Upper lobe of right lung (tissue), 1 donor: ENCODE results near the gene SLC22A5. TPM values are rescaled to one million over a fixed set of nuclear protein-coding genes. Genes with fewer than 3 reads are reported as not detected.
A peak's percentile ranks its signal among the peaks of the same experiment; 100 is the strongest.

Experiments used
- ATAC-seq: fragments of 200-7000 bp; cut with Tn5 transposase; one replicate; pipeline ENCODE4 v1.9.1; 2020; ENCODE audit warnings: mild to moderate bottlenecking, moderate library complexity
- DNase-seq: peaks from one replicate; pipeline ENCODE4 v3.0.0-alpha.2; 2020
- H3K27ac ChIP-seq: fragments of 200-600 bp; one replicate; pipeline ENCODE4 v1.8.0; 2022
- H3K27me3 ChIP-seq: fragments of 200-600 bp; one replicate; pipeline ENCODE4 v1.8.0; 2022; ENCODE audit warnings: mild to moderate bottlenecking
- H3K36me3 ChIP-seq: fragments of 200-600 bp; one replicate; pipeline ENCODE4 v1.8.0; 2022
- H3K4me1 ChIP-seq: fragments of 200-600 bp; one replicate; pipeline ENCODE4 v1.8.0; 2022
- H3K4me3 ChIP-seq: fragments of 200-600 bp; one replicate; pipeline ENCODE4 v1.8.0; 2022; ENCODE audit warnings: mild to moderate bottlenecking
- H3K9me3 ChIP-seq: fragments of 200-600 bp; one replicate; pipeline ENCODE4 v1.8.0; 2022
- intact Hi-C: fragments of 100-400 bp; cut with DNase I; formaldehyde crosslinking; loops from one replicate; pipeline ENCODE4 v1.11.0; 2022
- total RNA-seq: library from RNA; stranded (reverse); fragmentation: NEBNext Ultra II Directional; extraction: Animal tissue kit (Norgen Biotek cat#: 25700); gene quantifications from one replicate; pipeline ENCODE4 v1.2.1, GENCODE V29; 2021
- TF ChIP-seq, protein P1 (sequence below): fragments of 200-600 bp; IDR thresholded peaks from one replicate; pipeline ENCODE4 v1.8.0; 2022; ENCODE audit warnings: antibody characterized with exemption
- donor health status: DM: no; HTN: yes; CAD: no; lungs with severe emphysema.

The SLC22A5 gene
- total RNA-seq, 1 donor from 2014 or later = 10.2 TPM

DNA sequence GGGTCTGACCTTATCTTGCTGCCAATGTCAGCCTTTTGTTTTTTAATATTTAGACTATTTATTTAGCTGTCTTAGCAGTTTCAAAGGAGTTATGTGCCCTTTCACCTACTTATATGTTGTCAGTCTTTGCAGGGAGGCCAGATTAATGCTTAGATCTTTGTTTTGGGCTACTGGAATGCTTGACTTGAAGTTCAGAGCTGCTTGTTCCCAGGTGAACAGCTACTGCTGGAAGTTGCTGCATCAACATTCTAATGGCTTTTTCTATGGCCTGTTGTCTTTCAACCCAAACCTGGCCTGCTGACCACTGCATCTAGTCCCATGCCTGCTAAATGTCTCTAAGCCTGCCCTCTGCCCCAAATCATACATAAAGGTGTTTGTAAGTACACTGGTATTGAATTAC, 3.0 kb downstream of the SLC22A5 start:
- Histone ChIP-seq H3K27ac (no peak overlapping the region), H3K4me3 (no peak overlapping the region), H3K36me3 (no peaks in the 10 kb centered on the region), H3K9me3 (no peaks in the 10 kb centered on the region), H3K4me1 (peaks cover 21% of the 10 kb centered on the region), H3K27me3 (no peaks in the 10 kb centered on the region)
- no peak for ATAC-seq
- intact Hi-C loops = no loop called here
- DNase-seq = peak; percentile 1
- TF ChIP-seq, protein P1, sequence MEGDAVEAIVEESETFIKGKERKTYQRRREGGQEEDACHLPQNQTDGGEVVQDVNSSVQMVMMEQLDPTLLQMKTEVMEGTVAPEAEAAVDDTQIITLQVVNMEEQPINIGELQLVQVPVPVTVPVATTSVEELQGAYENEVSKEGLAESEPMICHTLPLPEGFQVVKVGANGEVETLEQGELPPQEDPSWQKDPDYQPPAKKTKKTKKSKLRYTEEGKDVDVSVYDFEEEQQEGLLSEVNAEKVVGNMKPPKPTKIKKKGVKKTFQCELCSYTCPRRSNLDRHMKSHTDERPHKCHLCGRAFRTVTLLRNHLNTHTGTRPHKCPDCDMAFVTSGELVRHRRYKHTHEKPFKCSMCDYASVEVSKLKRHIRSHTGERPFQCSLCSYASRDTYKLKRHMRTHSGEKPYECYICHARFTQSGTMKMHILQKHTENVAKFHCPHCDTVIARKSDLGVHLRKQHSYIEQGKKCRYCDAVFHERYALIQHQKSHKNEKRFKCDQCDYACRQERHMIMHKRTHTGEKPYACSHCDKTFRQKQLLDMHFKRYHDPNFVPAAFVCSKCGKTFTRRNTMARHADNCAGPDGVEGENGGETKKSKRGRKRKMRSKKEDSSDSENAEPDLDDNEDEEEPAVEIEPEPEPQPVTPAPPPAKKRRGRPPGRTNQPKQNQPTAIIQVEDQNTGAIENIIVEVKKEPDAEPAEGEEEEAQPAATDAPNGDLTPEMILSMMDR = no peak

DNA sequence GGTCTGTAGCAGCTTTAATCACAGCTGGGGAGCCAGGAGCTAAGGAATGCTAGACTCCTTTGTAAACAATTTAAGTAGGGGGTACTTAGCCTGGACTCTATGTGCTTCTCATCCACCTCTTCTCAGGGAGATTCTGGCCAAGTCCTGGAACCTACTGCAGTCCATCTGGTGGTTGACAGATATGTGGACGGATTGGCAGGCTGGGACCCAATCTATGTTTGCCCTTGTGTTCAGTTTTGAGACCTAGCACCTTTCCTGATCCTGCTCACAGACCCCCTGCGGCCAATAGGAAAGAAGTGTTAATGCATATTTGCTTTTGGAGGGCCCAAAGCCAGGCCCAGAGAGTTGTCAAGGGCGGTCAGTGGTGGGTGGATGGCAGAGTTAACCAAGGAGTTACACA, 6.4 kb downstream of the SLC22A5 start:
- ATAC-seq = no peak
- H3K27ac ChIP-seq = no peak overlapping the region

DNA sequence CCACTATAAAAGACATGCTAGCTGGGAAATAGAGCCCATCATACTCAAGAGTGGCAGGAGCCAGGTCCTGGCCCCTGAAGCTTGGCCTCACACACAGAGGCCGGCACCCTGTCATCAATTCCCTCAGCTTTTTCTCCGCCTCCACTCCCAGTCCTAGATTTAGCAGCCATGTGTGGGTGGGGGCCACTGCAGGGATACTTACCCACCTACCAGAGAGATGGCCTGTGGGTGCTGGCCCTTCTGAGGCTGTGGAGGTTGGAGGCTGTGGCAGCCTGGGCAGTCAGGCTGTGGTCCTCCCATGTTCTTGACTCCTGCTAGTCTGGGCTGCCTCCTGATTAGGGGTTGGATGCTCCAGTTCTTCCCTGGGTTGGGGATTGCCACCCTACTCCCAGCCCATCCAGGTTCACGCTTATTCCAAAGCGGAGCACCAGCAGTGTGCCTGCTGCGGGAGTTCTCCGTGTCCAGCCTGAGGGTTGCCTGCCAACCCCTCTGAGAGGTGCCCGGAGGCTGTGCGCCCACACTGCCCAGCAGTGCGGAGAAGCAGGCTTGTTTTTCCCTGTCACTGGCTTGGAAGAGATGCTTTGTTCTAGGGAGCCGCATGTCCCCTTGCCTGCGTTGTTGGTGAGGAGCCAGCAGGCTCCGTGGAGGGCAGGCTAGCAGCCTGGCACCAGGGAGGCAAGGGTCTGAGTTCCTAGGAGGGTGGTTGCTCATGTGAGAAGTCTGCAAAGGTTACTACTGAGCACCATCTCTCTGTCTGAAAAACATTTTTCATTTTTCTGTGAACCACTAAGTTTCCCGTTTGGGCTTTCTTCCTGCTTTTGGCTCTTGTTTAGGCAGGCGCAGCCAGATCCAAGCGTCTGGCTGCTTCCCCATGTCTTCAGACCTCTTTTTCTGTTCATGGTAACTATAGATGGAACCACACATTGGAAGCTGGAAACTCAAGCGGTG, 7.5 kb downstream of the SLC22A5 start:
- no peak overlapping the region for H3K4me3 ChIP-seq
- no peaks in the 10 kb centered on the region for H3K27me3 ChIP-seq
- intact Hi-C loops = no loop called here
- H3K36me3 ChIP-seq = no peaks in the 10 kb centered on the region
- TF ChIP-seq, protein P1 = no peak
- ATAC-seq (no peak), DNase-seq (no peak)
- peaks cover 7% of the 10 kb centered on the region for H3K4me1 ChIP-seq
- no peaks in the 10 kb centered on the region for H3K9me3 ChIP-seq
- no peak overlapping the region for H3K27ac ChIP-seq

More for the DNA sequence above, 6.4 kb downstream of the SLC22A5 start:
- no peaks in the 10 kb centered on the region for H3K36me3 ChIP-seq
- peaks cover 15% of the 10 kb centered on the region for H3K4me1 ChIP-seq
- no peak overlapping the region for H3K4me3 ChIP-seq
- peak; percentile 42 for DNase-seq
- TF ChIP-seq, protein P1 = no peak
- no peaks in the 10 kb centered on the region for H3K9me3 ChIP-seq
- no peaks in the 10 kb centered on the region for H3K27me3 ChIP-seq
- intact Hi-C loops = no loop called here

DNA sequence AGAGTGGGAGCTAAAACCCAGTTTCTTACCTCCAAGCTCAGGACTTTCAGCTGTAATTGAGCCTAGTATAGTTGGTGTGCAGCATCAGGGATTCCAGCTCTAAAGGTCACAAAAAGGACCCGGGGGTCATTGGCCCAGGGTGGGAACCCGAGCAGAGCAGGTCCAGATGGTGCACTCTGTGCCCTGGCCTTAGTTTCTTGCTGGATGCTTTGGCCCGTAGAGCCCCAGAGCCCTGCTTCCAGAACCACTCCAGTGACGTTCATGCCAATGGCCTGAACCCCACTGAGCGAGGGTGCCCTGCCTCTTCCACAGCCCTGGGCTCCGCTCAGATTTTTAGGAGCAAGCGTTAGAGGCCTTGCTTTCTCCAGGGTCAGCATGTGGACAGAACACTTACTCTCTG, 8.2 kb downstream of the SLC22A5 start:
- Histone ChIP-seq H3K4me3 (no peak overlapping the region), H3K4me1 (no peaks in the 10 kb centered on the region), H3K9me3 (no peaks in the 10 kb centered on the region), H3K27ac (no peak overlapping the region), H3K27me3 (no peaks in the 10 kb centered on the region), H3K36me3 (no peaks in the 10 kb centered on the region)
- no peak for ATAC-seq
- DNase-seq = no peak
- TF ChIP-seq, protein P1 = no peak
- intact Hi-C loops = no loop called here

DNA sequence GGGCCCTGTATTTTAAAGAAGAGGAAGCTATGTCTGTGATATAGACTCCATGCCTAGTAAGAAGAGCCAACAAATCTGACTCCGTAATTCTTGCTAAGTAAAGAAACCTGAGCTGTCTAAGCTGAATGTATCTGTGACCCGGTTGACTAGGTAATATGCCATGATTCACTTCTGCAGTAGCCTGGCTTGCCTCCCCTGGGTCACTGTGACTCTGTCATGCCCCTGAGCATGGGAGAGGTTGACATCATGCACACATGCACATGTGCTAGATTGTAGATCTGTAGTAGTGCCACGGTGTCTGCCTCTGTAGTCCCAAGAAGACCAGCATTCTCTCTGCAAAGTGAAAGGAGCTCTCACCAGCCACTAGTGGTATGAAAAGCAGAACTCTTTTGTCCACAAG, 9.1 kb downstream of the SLC22A5 start:
- TF ChIP-seq, protein P1 = no peak
- intact Hi-C loops = no loop called here
- no peak overlapping the region for H3K4me3 ChIP-seq
- H3K27me3 ChIP-seq = no peaks in the 10 kb centered on the region
- ATAC-seq (no peak), DNase-seq (no peak)
- no peak overlapping the region for H3K27ac ChIP-seq
- H3K36me3 ChIP-seq = no peaks in the 10 kb centered on the region
- no peaks in the 10 kb centered on the region for H3K9me3 ChIP-seq
- H3K4me1 ChIP-seq = no peaks in the 10 kb centered on the region
